Activated T-cell treated with anti-CD3 and anti-CD28 coated beads for 4 hours (primary cell): Measurements from ENCODE around the gene KIF13A.
"Not testable (repeated sequence)": the region's sequence is repeated elsewhere in the genome, so short reads cannot be mapped to it uniquely, and the experiment has no call there.

Experiments used
- DNase-seq: peaks from one replicate; pipeline ENCODE4 v3.0.0-alpha.2; 2020

Gene KIF13A

GRCh38 chr6:17867880-17868279 is 119.6 kb downstream of the KIF13A start:
- no peak for DNase-seq

- no peak for DNase-seq
Measured at GRCh38 chr6:17866876-17867444, 120.5 kb downstream of the KIF13A start.

GRCh38 chr6:17865798-17866725 is 121.4 kb downstream of the KIF13A start:
- DNase-seq, result no peak

- DNase-seq, result no peak
Measured at GRCh38 chr6:17865243-17865642, 122.2 kb downstream of the KIF13A start.

- DNase-seq, result no peak
Measured at GRCh38 chr6:17863901-17864754, 123.3 kb downstream of the KIF13A start.

- no peak for DNase-seq
Measured at GRCh38 chr6:17861361-17861760, 126.1 kb downstream of the KIF13A start.

- no peak for DNase-seq
Measured at GRCh38 chr6:17859846-17860245, 127.6 kb downstream of the KIF13A start.

- DNase-seq, result no peak
Measured at GRCh38 chr6:17858584-17858983, 128.9 kb downstream of the KIF13A start.

- DNase-seq, result not testable (repeated sequence)
Measured at GRCh38 chr6:17857188-17857587, 130.2 kb downstream of the KIF13A start.

GRCh38 chr6:17856306-17856705 is 131.1 kb downstream of the KIF13A start:
- DNase-seq, result no peak

- no peak for DNase-seq
Measured at GRCh38 chr6:17855381-17855780, 132.1 kb downstream of the KIF13A start.

- no peak for DNase-seq
Measured at GRCh38 chr6:17853533-17853932, 133.9 kb downstream of the KIF13A start.

GRCh38 chr6:17851720-17852161 is 135.7 kb downstream of the KIF13A start:
- DNase-seq, result no peak

GRCh38 chr6:17851001-17851719 is 136.3 kb downstream of the KIF13A start:
- no peak for DNase-seq

- no peak for DNase-seq
Measured at GRCh38 chr6:17850281-17850680, 137.2 kb downstream of the KIF13A start.

- DNase-seq, result no peak
Measured at GRCh38 chr6:17847203-17847760, 140.2 kb downstream of the KIF13A start.

GRCh38 chr6:17846762-17847161 is 140.7 kb downstream of the KIF13A start:
- no peak for DNase-seq

GRCh38 chr6:17845598-17845997 is 141.8 kb downstream of the KIF13A start:
- no peak for DNase-seq

- DNase-seq, result not testable (repeated sequence)
Measured at GRCh38 chr6:17844967-17845366, 142.5 kb downstream of the KIF13A start.

- no peak for DNase-seq
Measured at GRCh38 chr6:17842934-17843821, 144.3 kb downstream of the KIF13A start.
